H9 (cell line): Measurements from ENCODE around the gene DISC1. TPM values are rescaled to one million over a fixed set of nuclear protein-coding genes. Genes with fewer than 3 reads are reported as not detected.

Source experiments
- DNase-seq: peaks from one replicate; pipeline ENCODE4 v3.0.0-alpha.2; 2017
- H2AFZ ChIP-seq: one replicate; pipeline ENCODE4 v1.6.1; 2013; ENCODE audit warnings: mild to moderate bottlenecking, low read length, control low read depth, moderate library complexity
- H2AK5ac ChIP-seq: 2 replicates; pipeline ENCODE4 v1.6.1; 2013; ENCODE audit warnings: low read length, control low read depth, mixed read lengths; ENCODE audit not compliant: insufficient read length
- H2BK120ac ChIP-seq: one replicate; pipeline ENCODE4 v1.6.1; 2013; ENCODE audit warnings: low read depth, mild to moderate bottlenecking, low read length, control low read depth, inconsistent platforms; ENCODE audit not compliant: poor library complexity, severe bottlenecking
- H2BK12ac ChIP-seq: 2 replicates; pipeline ENCODE4 v1.6.1; 2013; ENCODE audit warnings: low read length, control low read depth, mixed read lengths, low read depth; ENCODE audit not compliant: insufficient read length
- H2BK15ac ChIP-seq: 2 replicates; pipeline ENCODE4 v1.6.1; 2013; ENCODE audit warnings: low read depth, low read length, control low read depth
- H2BK20ac ChIP-seq: one replicate; pipeline ENCODE4 v1.6.1; 2013; ENCODE audit warnings: low read depth, mild to moderate bottlenecking, low read length, control low read depth, inconsistent platforms; ENCODE audit not compliant: poor library complexity, severe bottlenecking
- H2BK5ac ChIP-seq: 2 replicates; pipeline ENCODE4 v1.6.1; 2013; ENCODE audit warnings: low read length, control low read depth, mixed read lengths; ENCODE audit not compliant: insufficient read length
- H3K14ac ChIP-seq: 2 replicates; pipeline ENCODE4 v1.6.1; 2013; ENCODE audit warnings: low read length, control low read depth; ENCODE audit not compliant: insufficient read depth
- H3K18ac ChIP-seq: 2 replicates; pipeline ENCODE4 v1.6.1; 2013; ENCODE audit warnings: low read depth, mild to moderate bottlenecking, mixed read lengths, low read length, control low read depth; ENCODE audit not compliant: insufficient read length
- H3K23ac ChIP-seq: 2 replicates; pipeline ENCODE4 v1.6.1; 2013; ENCODE audit warnings: low read length, control low read depth, mixed read lengths, low read depth; ENCODE audit not compliant: insufficient read length
- H3K23me2 ChIP-seq: 2 replicates; pipeline ENCODE4 v1.6.1; 2013; ENCODE audit warnings: low read depth, mild to moderate bottlenecking, mixed read lengths, low read length, control low read depth; ENCODE audit not compliant: insufficient read length, poor library complexity, severe bottlenecking
- H3K27ac ChIP-seq: 2 replicates; pipeline ENCODE4 v1.5.1; 2013; ENCODE audit warnings: low read length, control low read depth, mixed read lengths, low read depth; ENCODE audit not compliant: insufficient read length
- H3K27me3 ChIP-seq: 2 replicates; pipeline ENCODE4 v1.6.1; 2013; ENCODE audit warnings: low read length, control low read depth, inconsistent platforms; ENCODE audit not compliant: insufficient read depth
- H3K4ac ChIP-seq: 2 replicates; pipeline ENCODE4 v1.6.1; 2013; ENCODE audit warnings: low read depth, mild to moderate bottlenecking, control low read depth, inconsistent platforms, low read length, moderate library complexity
- H3K4me1 ChIP-seq: 2 replicates; pipeline ENCODE4 v1.6.1; 2013; ENCODE audit warnings: low read length, control low read depth, inconsistent platforms; ENCODE audit not compliant: insufficient read depth
- H3K4me2 ChIP-seq: 2 replicates; pipeline ENCODE4 v1.6.1; 2013; ENCODE audit warnings: low read length, control low read depth, mixed read lengths; ENCODE audit not compliant: insufficient read length, insufficient read depth
- H3K56ac ChIP-seq: 2 replicates; pipeline ENCODE4 v1.6.1; 2013; ENCODE audit warnings: low read depth, mild to moderate bottlenecking, mixed read lengths, low read length, control low read depth; ENCODE audit not compliant: insufficient read length
- H3K79me1 ChIP-seq: 2 replicates; pipeline ENCODE4 v1.6.1; 2013; ENCODE audit warnings: low read depth, mild to moderate bottlenecking, moderate library complexity, low read length, control low read depth, inconsistent platforms; ENCODE audit not compliant: insufficient read depth, poor library complexity, severe bottlenecking
- H3K79me2 ChIP-seq: 2 replicates; pipeline ENCODE4 v1.6.1; 2013; ENCODE audit warnings: low read length, control low read depth, inconsistent platforms; ENCODE audit not compliant: insufficient read depth
- H3K9ac ChIP-seq: 2 replicates; pipeline ENCODE4 v1.6.1; 2013; ENCODE audit warnings: low read length, control low read depth, mixed read lengths; ENCODE audit not compliant: insufficient read length; ENCODE audit errors: extremely low read depth
- H3K9me3 ChIP-seq: one replicate; pipeline ENCODE4 v1.6.1; 2013; ENCODE audit warnings: low read depth, low read length, inconsistent platforms; ENCODE audit not compliant: control insufficient read depth
- H3T11ph ChIP-seq: one replicate; pipeline ENCODE4 v1.6.1; 2013; ENCODE audit warnings: mild to moderate bottlenecking, low read length, control low read depth, inconsistent platforms
- H4K20me1 ChIP-seq: one replicate; pipeline ENCODE4 v1.6.1; 2013; ENCODE audit not compliant: control insufficient read depth, insufficient read length, insufficient read depth
- H4K5ac ChIP-seq: 2 replicates; pipeline ENCODE4 v1.6.1; 2013; ENCODE audit warnings: low read depth, mild to moderate bottlenecking, mixed read lengths, low read length, control low read depth; ENCODE audit not compliant: insufficient read length
- H4K8ac ChIP-seq: replicated peaks from 2 replicates; pipeline ENCODE4 v1.6.1; 2013; ENCODE audit warnings: low read length, control low read depth, mixed read lengths, low read depth; ENCODE audit not compliant: insufficient read length
- H4K91ac ChIP-seq: 2 replicates; pipeline ENCODE4 v1.6.1; 2013; ENCODE audit warnings: low read depth, mild to moderate bottlenecking, moderate library complexity, mixed read lengths, low read length, control low read depth; ENCODE audit not compliant: insufficient read length
- H3K27ac Mint-ChIP-seq, 3 experiments: 2 replicates in 2 of 3; 3 replicates in 1 of 3; pipeline ENCODE4 v1.8.0; 2020 to 2021; ENCODE audit warnings: mixed read lengths in 3 of 3, mild to moderate bottlenecking in 1 of 3, moderate library complexity in 1 of 3
- H3K27me3 Mint-ChIP-seq: 2 replicates; pipeline ENCODE4 v1.8.0; 2021; ENCODE audit warnings: low read depth, mild to moderate bottlenecking, moderate library complexity, mixed read lengths
- H3K36me3 Mint-ChIP-seq, 3 experiments: 2 replicates in 2 of 3; 3 replicates in 1 of 3; pipeline ENCODE4 v1.8.0; 2020 to 2021; ENCODE audit warnings: low read depth in 3 of 3, mixed read lengths in 3 of 3; ENCODE audit not compliant: insufficient read depth in 1 of 3
- H3K4me1 Mint-ChIP-seq, 2 experiments: 2 replicates each; pipeline ENCODE4 v1.8.0; 2020; ENCODE audit warnings: mixed read lengths in 2 of 2
- H3K4me3 Mint-ChIP-seq, 2 experiments: 2 replicates in 1 of 2; 3 replicates in 1 of 2; pipeline ENCODE4 v1.8.0; 2020 to 2021; ENCODE audit warnings: mild to moderate bottlenecking in 2 of 2, mixed read lengths in 2 of 2, moderate library complexity in 1 of 2
- H3K9me3 Mint-ChIP-seq, 2 experiments: 2 replicates in 1 of 2; 3 replicates in 1 of 2; pipeline ENCODE4 v1.8.0; 2020; ENCODE audit warnings: mild to moderate bottlenecking in 2 of 2, mixed read lengths in 2 of 2, moderate library complexity in 1 of 2
- CTCF ChIP-seq: fragments of 200-600 bp; sonication (generic); conservative IDR thresholded peaks from 3 replicates; pipeline ENCODE4 v1.8.0; 2021; ENCODE audit warnings: antibody characterized with exemption, mild to moderate bottlenecking
- WGBS: extraction: QIAGEN DNeasy Blood & Tissue Kit; methylation state at CpG from one replicate; pipeline ENCODE4 v1.1.7; 2013; ENCODE audit warnings: missing lambda C conversion rate, low lambda C conversion rate, mixed read lengths; ENCODE audit not compliant: insufficient read length; ENCODE audit errors: extremely low coverage; 5-methylcytosine and 5-hydroxymethylcytosine counted together
- total RNA-seq: library from RNA; stranded (reverse); gene quantifications from 2 replicates; pipeline ENCODE4 v1.2.1, GENCODE V29; 2021

DISC1 gene
- total RNA-seq, 1 experiment from 2014 or later, result 2.5 TPM

DNA sequence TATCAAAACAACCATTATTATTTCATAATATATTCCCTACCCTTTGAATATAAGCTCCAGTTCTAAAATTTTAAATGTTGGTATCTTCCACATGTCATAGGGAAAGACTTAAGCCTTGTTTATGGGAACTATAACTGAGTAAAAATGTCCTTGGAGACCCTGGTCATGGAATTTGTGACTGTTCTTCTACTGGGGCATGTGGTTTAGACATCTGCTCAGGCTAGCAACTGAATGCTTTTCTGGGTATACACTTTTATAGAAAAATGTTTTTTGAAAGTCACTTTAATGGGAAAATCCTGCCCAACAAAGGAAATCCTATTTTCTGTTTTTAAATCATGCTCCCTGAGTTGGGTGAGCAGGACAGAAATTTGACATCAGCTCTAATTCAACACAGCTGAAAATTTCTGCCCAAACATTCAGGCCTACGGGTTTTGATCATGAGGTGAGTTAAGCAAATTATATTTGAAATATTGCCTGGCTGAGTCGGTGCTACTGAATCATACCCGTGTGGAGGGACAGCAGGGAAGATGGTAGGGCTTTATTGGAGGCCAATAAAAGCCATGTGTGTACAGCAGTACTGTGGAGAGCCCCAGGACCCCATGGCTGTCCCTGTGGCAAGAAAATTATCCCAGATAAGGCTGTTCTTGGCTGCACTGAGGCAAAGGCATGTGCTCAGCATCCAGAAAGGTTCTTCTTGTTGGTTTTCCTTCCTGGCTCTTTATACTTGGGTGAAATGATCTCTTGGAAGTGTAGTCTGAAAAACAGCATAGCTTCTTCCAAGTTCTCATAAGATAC, 391.8 kb downstream of the DISC1 start:
- Histone ChIP-seq H2BK120ac (no peak overlapping the region), H4K5ac (no peak overlapping the region), H3K4ac (no peak overlapping the region), H3K9me3 (no peaks in the 10 kb centered on the region), H3K18ac (no peak overlapping the region), H3K4me1 (peaks cover 6% of the 10 kb centered on the region; the same call in 1 of the 2 replicates), H2AFZ (no peak overlapping the region), H4K91ac (no peak overlapping the region), H4K20me1 (no peaks in the 10 kb centered on the region), H2BK5ac (no peak overlapping the region), H2AK5ac (no peak overlapping the region), H4K8ac (no peak overlapping the region), H3K56ac (no peak overlapping the region), H3K27ac (no peak overlapping the region), H3K79me1 (no peaks in the 10 kb centered on the region), H3K27me3 (no peaks in the 10 kb centered on the region), H3K9ac (no peak overlapping the region), H3K79me2 (no peaks in the 10 kb centered on the region), H3K4me2 (no peak overlapping the region), H2BK12ac (no peak overlapping the region), H2BK15ac (no peak overlapping the region), H3K14ac (no peak overlapping the region), H3T11ph (no peak overlapping the region), H2BK20ac (no peak overlapping the region), H3K23me2 (no peaks in the 10 kb centered on the region), H3K23ac (no peak overlapping the region)
- no peak for DNase-seq
- Mint-ChIP-seq H3K9me3 (no peaks in the 10 kb centered on the region; a peak in 1 of 5 replicates), H3K4me1 (peaks cover 11 to 13% of the 10 kb centered on the region in 2 experiments), H3K27ac (peak overlapping the region in 1 of 3 experiments; percentile 69; a peak in 1 of 7 replicates), H3K4me3 (no peak overlapping the region), H3K36me3 (no peaks in the 10 kb centered on the region), H3K27me3 (peaks cover 13% of the 10 kb centered on the region)
- no CpG with 5 or more reads among the region's 3 CpGs for WGBS
- TF ChIP-seq CTCF, result no peak
